ENCODE measurements around the gene ULK3.

- TF ChIP-seq CTCF (IDR thresholded peaks at IDR 0.05; ENCODE audit: low read depth, low read length) (no peak), EZH2phosphoT487 (IDR thresholded peaks at IDR 0.05; ENCODE audit: low read depth) (no peak)
Measured at GRCh38 chr15:74791667-74792066, 51.3 kb downstream of the ULK3 start.

Data from OCI-LY3 (cell line).